HEK293 (cell line): ENCODE data around the gene MYEF2.

ENCODE experiments used
- ZNF140 ChIP-seq: fragments of 450-650 bp; formaldehyde crosslinking; IDR thresholded peaks from 2 replicates; pipeline ENCODE4 v1.5.1; 2016; ENCODE audit warnings: missing biosample characterization, missing genetic modification characterization
- ZNF24 ChIP-seq: fragments of 450-650 bp; formaldehyde crosslinking; IDR thresholded peaks from 2 replicates; pipeline ENCODE4 v1.5.1; 2016; ENCODE audit warnings: missing biosample characterization, missing genetic modification characterization
- ZNF292 ChIP-seq: fragments of 450-650 bp; formaldehyde crosslinking; IDR thresholded peaks from 2 replicates; pipeline ENCODE4 v1.5.1; 2016; ENCODE audit warnings: low read depth, missing biosample characterization, missing genetic modification characterization, borderline replicate concordance
- ZNF747 ChIP-seq: fragments of 450-650 bp; formaldehyde crosslinking; IDR thresholded peaks from 2 replicates; pipeline ENCODE4 v1.5.1; 2016; ENCODE audit warnings: missing biosample characterization, missing genetic modification characterization
- TF ChIP-seq, protein P1 (sequence below): fragments of 450-650 bp; formaldehyde crosslinking; IDR thresholded peaks from 2 replicates; pipeline ENCODE4 v1.5.1; 2016; ENCODE audit warnings: missing biosample characterization, missing genetic modification characterization
- TF ChIP-seq, protein P2 (sequence below): fragments of 450-650 bp; formaldehyde crosslinking; IDR thresholded peaks from 2 replicates; pipeline ENCODE4 v1.5.1; 2016; ENCODE audit warnings: missing biosample characterization, missing genetic modification characterization

DNA sequence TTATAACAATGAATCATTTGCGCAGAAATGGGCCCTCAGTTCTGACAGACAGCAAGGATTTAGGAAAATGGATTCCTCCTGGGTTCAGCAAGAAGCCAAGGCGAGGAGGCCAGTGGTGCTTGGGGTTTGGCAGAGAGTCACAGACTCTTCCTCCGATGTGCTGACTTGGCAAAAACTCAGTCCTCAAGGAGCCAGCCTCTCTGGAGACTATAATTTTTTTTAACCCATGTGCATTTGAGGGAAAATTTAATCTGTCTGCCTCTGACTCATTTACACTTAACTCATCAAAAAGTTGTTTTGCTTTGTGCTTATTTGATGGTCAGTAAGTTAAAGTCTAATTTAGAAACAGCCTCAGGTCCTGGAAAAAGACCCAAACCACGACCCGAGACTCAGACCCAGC is 91.5 kb downstream of the MYEF2 start:
- TF ChIP-seq ZNF140 (tag by site-specific recombination) (no peak), ZNF292 (no peak), ZNF747 (tag by site-specific recombination) (no peak), ZNF24 (tag by site-specific recombination) (no peak)
- TF ChIP-seq, protein P1, sequence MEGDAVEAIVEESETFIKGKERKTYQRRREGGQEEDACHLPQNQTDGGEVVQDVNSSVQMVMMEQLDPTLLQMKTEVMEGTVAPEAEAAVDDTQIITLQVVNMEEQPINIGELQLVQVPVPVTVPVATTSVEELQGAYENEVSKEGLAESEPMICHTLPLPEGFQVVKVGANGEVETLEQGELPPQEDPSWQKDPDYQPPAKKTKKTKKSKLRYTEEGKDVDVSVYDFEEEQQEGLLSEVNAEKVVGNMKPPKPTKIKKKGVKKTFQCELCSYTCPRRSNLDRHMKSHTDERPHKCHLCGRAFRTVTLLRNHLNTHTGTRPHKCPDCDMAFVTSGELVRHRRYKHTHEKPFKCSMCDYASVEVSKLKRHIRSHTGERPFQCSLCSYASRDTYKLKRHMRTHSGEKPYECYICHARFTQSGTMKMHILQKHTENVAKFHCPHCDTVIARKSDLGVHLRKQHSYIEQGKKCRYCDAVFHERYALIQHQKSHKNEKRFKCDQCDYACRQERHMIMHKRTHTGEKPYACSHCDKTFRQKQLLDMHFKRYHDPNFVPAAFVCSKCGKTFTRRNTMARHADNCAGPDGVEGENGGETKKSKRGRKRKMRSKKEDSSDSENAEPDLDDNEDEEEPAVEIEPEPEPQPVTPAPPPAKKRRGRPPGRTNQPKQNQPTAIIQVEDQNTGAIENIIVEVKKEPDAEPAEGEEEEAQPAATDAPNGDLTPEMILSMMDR (tag by site-specific recombination) = no peak
- TF ChIP-seq, protein P2, sequence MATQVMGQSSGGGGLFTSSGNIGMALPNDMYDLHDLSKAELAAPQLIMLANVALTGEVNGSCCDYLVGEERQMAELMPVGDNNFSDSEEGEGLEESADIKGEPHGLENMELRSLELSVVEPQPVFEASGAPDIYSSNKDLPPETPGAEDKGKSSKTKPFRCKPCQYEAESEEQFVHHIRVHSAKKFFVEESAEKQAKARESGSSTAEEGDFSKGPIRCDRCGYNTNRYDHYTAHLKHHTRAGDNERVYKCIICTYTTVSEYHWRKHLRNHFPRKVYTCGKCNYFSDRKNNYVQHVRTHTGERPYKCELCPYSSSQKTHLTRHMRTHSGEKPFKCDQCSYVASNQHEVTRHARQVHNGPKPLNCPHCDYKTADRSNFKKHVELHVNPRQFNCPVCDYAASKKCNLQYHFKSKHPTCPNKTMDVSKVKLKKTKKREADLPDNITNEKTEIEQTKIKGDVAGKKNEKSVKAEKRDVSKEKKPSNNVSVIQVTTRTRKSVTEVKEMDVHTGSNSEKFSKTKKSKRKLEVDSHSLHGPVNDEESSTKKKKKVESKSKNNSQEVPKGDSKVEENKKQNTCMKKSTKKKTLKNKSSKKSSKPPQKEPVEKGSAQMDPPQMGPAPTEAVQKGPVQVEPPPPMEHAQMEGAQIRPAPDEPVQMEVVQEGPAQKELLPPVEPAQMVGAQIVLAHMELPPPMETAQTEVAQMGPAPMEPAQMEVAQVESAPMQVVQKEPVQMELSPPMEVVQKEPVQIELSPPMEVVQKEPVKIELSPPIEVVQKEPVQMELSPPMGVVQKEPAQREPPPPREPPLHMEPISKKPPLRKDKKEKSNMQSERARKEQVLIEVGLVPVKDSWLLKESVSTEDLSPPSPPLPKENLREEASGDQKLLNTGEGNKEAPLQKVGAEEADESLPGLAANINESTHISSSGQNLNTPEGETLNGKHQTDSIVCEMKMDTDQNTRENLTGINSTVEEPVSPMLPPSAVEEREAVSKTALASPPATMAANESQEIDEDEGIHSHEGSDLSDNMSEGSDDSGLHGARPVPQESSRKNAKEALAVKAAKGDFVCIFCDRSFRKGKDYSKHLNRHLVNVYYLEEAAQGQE (tag by site-specific recombination) = no peak
